K562 (cell line): ENCODE measurements around the gene ZEB2. TPM values are rescaled to one million over a fixed set of nuclear protein-coding genes. Genes with fewer than 3 reads are reported as not detected.

ENCODE experiments used
- ARID3B ChIP-seq: fragments of 250-450 bp; sonication (Bioruptor Pico); IDR thresholded peaks from 2 replicates; pipeline ENCODE4 v1.4.0; 2020; ENCODE audit warnings: borderline replicate concordance
- ATF3 ChIP-seq, 2 experiments: fragments of 450-650 bp in 1 of 2; sonication (generic) in 1 of 2; formaldehyde crosslinking in 1 of 2; IDR thresholded peaks in 1 of 2; conservative IDR thresholded peaks in 1 of 2; 2 replicates each; pipeline versions ENCODE4 v1.6.1 to v1.8.1; 2016 to 2023; ENCODE audit warnings: mild to moderate bottlenecking in 2 of 2, moderate library complexity in 2 of 2, inconsistent platforms in 1 of 2, missing genetic modification reagents in 1 of 2
- BCOR ChIP-seq: fragments of 450-650 bp; IDR thresholded peaks from 2 replicates; pipeline ENCODE4 v1.6.1; 2016
- CEBPB ChIP-seq: fragments of 450-650 bp; IDR thresholded peaks from 2 replicates; pipeline ENCODE4 v1.6.1; 2016; ENCODE audit warnings: missing genetic modification characterization, missing compliant biosample characterization
- FOXA3 ChIP-seq, 2 experiments: fragments of 450-650 bp in 1 of 2; sonication (generic) in 1 of 2; formaldehyde crosslinking; IDR thresholded peaks in 1 of 2; conservative IDR thresholded peaks in 1 of 2; 2 replicates each; pipeline versions ENCODE4 v1.4.0 to v1.8.0; 2020 to 2022; ENCODE audit warnings: mild to moderate bottlenecking in 2 of 2, missing genetic modification reagents in 1 of 2
- HMBOX1 ChIP-seq: sonication (generic); IDR thresholded peaks from 2 replicates; pipeline ENCODE4 v1.6.1; 2016
- JUND ChIP-seq, 2 experiments: IDR thresholded peaks; 2 replicates in 1 of 2; 3 replicates in 1 of 2; pipeline ENCODE4 v1.6.1; 2011; ENCODE audit warnings: borderline replicate concordance in 2 of 2, low read depth in 2 of 2, low read length in 2 of 2, improper control_type of control experiment in 1 of 2, missing biosample characterization in 1 of 2, missing genetic modification characterization in 1 of 2, missing genetic modification reagents in 1 of 2
- PBX2 ChIP-seq, 2 experiments: IDR thresholded peaks in 1 of 2; conservative IDR thresholded peaks in 1 of 2; 2 replicates each; pipeline ENCODE4 v1.6.1; 2016; ENCODE audit warnings: low read depth in 2 of 2, mild to moderate bottlenecking in 1 of 2, missing compliant biosample characterization in 1 of 2, missing genetic modification characterization in 1 of 2, moderate library complexity in 1 of 2
- PYGO2 ChIP-seq: fragments of 450-650 bp; IDR thresholded peaks from 2 replicates; pipeline ENCODE4 v1.6.1; 2016; ENCODE audit warnings: mild to moderate bottlenecking, missing genetic modification characterization, moderate library complexity, missing compliant biosample characterization
- STAT5B ChIP-seq: fragments of 250-450 bp; sonication (Bioruptor Pico); IDR thresholded peaks from 2 replicates; pipeline ENCODE4 v1.8.0; 2021; ENCODE audit warnings: mild to moderate bottlenecking, inconsistent platforms
- U2AF2 ChIP-seq: fragments of 200-400 bp; formaldehyde crosslinking; optimal IDR thresholded peaks from 2 replicates; pipeline ENCODE3; 2017; ENCODE audit warnings: low read depth, mild to moderate bottlenecking, low read length
- ZNF165 ChIP-seq: fragments of 250-450 bp; sonication (Bioruptor Pico); IDR thresholded peaks from 2 replicates; pipeline ENCODE4 v1.4.0; 2020; ENCODE audit warnings: borderline replicate concordance
- ZNF41 ChIP-seq: fragments of 250-450 bp; sonication (Bioruptor Pico); conservative IDR thresholded peaks from 2 replicates; pipeline ENCODE4 v1.4.0; 2020; ENCODE audit warnings: mild to moderate bottlenecking
- ZNF436 ChIP-seq: fragments of 250-450, 450-650 bp; sonication (Bioruptor Pico); formaldehyde crosslinking; IDR thresholded peaks from 2 replicates; pipeline ENCODE4 v1.7.0; 2020; ENCODE audit warnings: mild to moderate bottlenecking
- polyA plus RNA-seq, 8 experiments: library from polyadenylated mRNA; depleted of rRNA in 4 of 8; stranded (reverse) in 5 of 8; unstranded in 3 of 8; fragments of >200 nt; fragmentation: Nextera tagmentation in 2 of 8; fragmentation: Illumina TruSeq in 1 of 8; extraction: Ambion mirVana in 2 of 8; extraction: Trizol in 1 of 8; gene quantifications; 2 replicates each; pipeline versions ENCODE4 v1.2.1 to v1.2.3, GENCODE V29; 2011 to 2014; ENCODE audit warnings: inconsistent platforms in 1 of 8, missing spikeins in 1 of 8
- total RNA-seq, 7 experiments: library from RNA; depleted of rRNA in 6 of 7; stranded (reverse); fragments of >200 nt in 6 of 7; fragmentation: Illumina TruSeq in 2 of 7; extraction: Trizol in 2 of 7; gene quantifications; 2 replicates each; pipeline versions ENCODE4 v1.2.1 to v1.2.3, GENCODE V29; 2011 to 2021; ENCODE audit warnings: low replicate concordance in 1 of 7

The ZEB2 gene
- total and polyA plus RNA-seq, 9 of the 15 experiments (the other 6 are each of a cell fraction or from before 2014, with no cell fraction given), result 15.1 to 113 (median 72.3) TPM

GRCh38 chr2:144456680-144457079, 63.2 kb downstream of the ZEB2 start (continued):
- TF ChIP-seq JUND (IDR thresholded peaks at IDR 0.05; ENCODE audit: borderline replicate concordance, low read depth, low read length) (peak; percentile 39; the same call in 1 of the 2 replicates), JUND (tag; IDR thresholded peaks at IDR 0.05; ENCODE audit: borderline replicate concordance, low read depth, low read length) (0 out of 3 replicates have a peak, but pooled peaks have one; percentile 10), ZNF165 (CRISPR knock-in tag) (no peak), BCOR (no peak), STAT5B (no peak), ATF3 (IDR thresholded peaks at IDR 0.05) (0 out of 2 replicates have a peak, but pooled peaks have one; percentile 20), ATF3 (CRISPR knock-in tag; conservative IDR thresholded peaks at IDR 0.05) (no peak), ARID3B (CRISPR knock-in tag) (no peak), U2AF2 (no peak), FOXA3 (CRISPR knock-in tag; conservative IDR thresholded peaks at IDR 0.05 in 1 of 2, IDR thresholded peaks at IDR 0.05 in 1 of 2) (no peak), HMBOX1 (peak; percentile 38; the same call in 1 of the 2 replicates), ZNF436 (no peak), PYGO2 (tag) (no peak), CEBPB (tag) (peak; percentile 94), ZNF41 (CRISPR knock-in tag) (peak; percentile 79), PBX2 (CRISPR knock-in tag; IDR thresholded peaks at IDR 0.05; ENCODE audit: low read depth) (no peak), PBX2 (tag; conservative IDR thresholded peaks at IDR 0.05; ENCODE audit: low read depth) (no peak)
